CD14-positive monocyte (primary cell): Measurements from ENCODE around the gene OR13J1. TPM values are rescaled to one million over a fixed set of nuclear protein-coding genes. Genes with fewer than 3 reads are reported as not detected.

Experiments
- DNase-seq, 3 donors: peaks; one replicate each; pipeline ENCODE4 v3.0.0-alpha.2; 2011 to 2022
- H2AFZ ChIP-seq: 2 replicates; pipeline ENCODE4 v1.6.0; 2012; ENCODE audit warnings: mild to moderate bottlenecking, low read depth, low read length, inconsistent platforms; ENCODE audit not compliant: insufficient read depth, poor library complexity, severe bottlenecking
- H3K27ac ChIP-seq, 2 donors: 1 replicate in 1 of 2; 2 replicates in 1 of 2; pipeline ENCODE4 v1.5.1; 2012 to 2013; ENCODE audit warnings: low read length in 2 of 2, control low read depth in 1 of 2, inconsistent platforms in 1 of 2, low read depth in 1 of 2, mild to moderate bottlenecking in 1 of 2
- H3K27me3 ChIP-seq, 2 donors: one replicate each; pipeline versions ENCODE4 v1.6.0 to v1.6.1; 2011 to 2013; ENCODE audit warnings: low read length in 2 of 2; ENCODE audit not compliant: control insufficient read depth in 2 of 2, insufficient read depth in 2 of 2
- H3K36me3 ChIP-seq, 2 donors: replicated peaks in 1 of 2; 1 replicate in 1 of 2; 2 replicates in 1 of 2; pipeline versions ENCODE4 v1.5.1 to v1.6.1; 2012 to 2013; ENCODE audit warnings: low read length in 2 of 2, control low read depth in 1 of 2, inconsistent platforms in 1 of 2, mild to moderate bottlenecking in 1 of 2; ENCODE audit not compliant: insufficient read depth in 2 of 2, control insufficient read depth in 1 of 2
- H3K4me1 ChIP-seq, 2 donors: 1 replicate in 1 of 2; 2 replicates in 1 of 2; pipeline versions ENCODE4 v1.5.1 to v1.6.1; 2012 to 2013; ENCODE audit warnings: low read length in 2 of 2, control low read depth in 1 of 2, inconsistent platforms in 1 of 2, mild to moderate bottlenecking in 1 of 2, moderate library complexity in 1 of 2; ENCODE audit not compliant: insufficient read depth in 2 of 2, control insufficient read depth in 1 of 2
- H3K4me2 ChIP-seq: replicated peaks from 2 replicates; pipeline ENCODE3; 2012; ENCODE audit warnings: low read length, moderate library complexity, mild to moderate bottlenecking; ENCODE audit not compliant: poor library complexity, severe bottlenecking; ENCODE audit errors: extremely low read depth
- H3K4me3 ChIP-seq, 3 experiments: fragments of 200-600 bp in 1 of 3; sonication (generic) in 1 of 3; replicated peaks in 1 of 3; 1 replicate in 2 of 3; 2 replicates in 1 of 3; pipeline ENCODE4 v1.5.1; 2011 to 2013; ENCODE audit warnings: low read length in 3 of 3, mild to moderate bottlenecking in 3 of 3, control low read depth in 2 of 3, low read depth in 2 of 3, inconsistent platforms in 1 of 3, moderate library complexity in 1 of 3
- H3K79me2 ChIP-seq: 2 replicates; pipeline ENCODE4 v1.6.0; 2012; ENCODE audit warnings: mild to moderate bottlenecking, control low read depth, inconsistent platforms, low read length, moderate library complexity; ENCODE audit not compliant: insufficient read depth
- H3K9ac ChIP-seq: 2 replicates; pipeline ENCODE4 v1.6.0; 2017; ENCODE audit warnings: low read length, mild to moderate bottlenecking; ENCODE audit not compliant: insufficient read depth, poor library complexity, severe bottlenecking
- H3K9me3 ChIP-seq, 2 donors: replicated peaks in 1 of 2; 1 replicate in 1 of 2; 2 replicates in 1 of 2; pipeline versions ENCODE4 v1.5.1 to v1.6.1; 2012 to 2013; ENCODE audit warnings: low read length in 2 of 2, control low read depth in 1 of 2; ENCODE audit not compliant: control insufficient read depth in 1 of 2, insufficient read depth in 1 of 2
- H4K20me1 ChIP-seq: 2 replicates; pipeline ENCODE4 v1.6.0; 2012; ENCODE audit warnings: mild to moderate bottlenecking, low read length, control low read depth, moderate library complexity; ENCODE audit not compliant: insufficient read depth
- H3K27ac Mint-ChIP-seq, 7 donors: one replicate each; pipeline ENCODE4 v1.8.0; 2020; ENCODE audit warnings: mild to moderate bottlenecking in 7 of 7, mixed read lengths in 7 of 7, moderate library complexity in 6 of 7, inconsistent platforms in 2 of 7
- H3K27me3 Mint-ChIP-seq, 3 donors: one replicate each; pipeline ENCODE4 v1.8.0; 2021 to 2022; ENCODE audit warnings: low read depth in 3 of 3, mild to moderate bottlenecking in 3 of 3, mixed read lengths in 3 of 3, moderate library complexity in 3 of 3, inconsistent platforms in 1 of 3
- H3K36me3 Mint-ChIP-seq, 2 donors: one replicate each; pipeline ENCODE4 v1.8.0; 2020; ENCODE audit warnings: mixed read lengths in 2 of 2, inconsistent platforms in 1 of 2, mild to moderate bottlenecking in 1 of 2
- H3K4me1 Mint-ChIP-seq: one replicate; pipeline ENCODE4 v1.8.0; 2020; ENCODE audit warnings: mild to moderate bottlenecking, mixed read lengths
- H3K4me3 Mint-ChIP-seq, 2 donors: one replicate each; pipeline ENCODE4 v1.8.0; 2020; ENCODE audit warnings: mild to moderate bottlenecking in 2 of 2, mixed read lengths in 2 of 2, moderate library complexity in 1 of 2
- H3K9me3 Mint-ChIP-seq, 7 donors: one replicate each; pipeline ENCODE4 v1.8.0; 2020 to 2022; ENCODE audit warnings: mixed read lengths in 7 of 7, mild to moderate bottlenecking in 6 of 7, moderate library complexity in 6 of 7, inconsistent platforms in 2 of 7
- CTCF ChIP-seq: fragments of 200-600 bp; IDR thresholded peaks from one replicate; pipeline ENCODE4 v1.8.0; 2022; ENCODE audit warnings: antibody characterized with exemption, mild to moderate bottlenecking
- WGBS: methylation state at CpG from one replicate; pipeline ENCODE4 v1.1.5; 2013; ENCODE audit warnings: missing lambda C conversion rate; ENCODE audit not compliant: insufficient coverage; 5-methylcytosine and 5-hydroxymethylcytosine counted together
- intact Hi-C, 2 donors: fragments of 100-400 bp; cut with micrococcal nuclease; formaldehyde crosslinking; loops; one replicate each; pipeline versions ENCODE4 v1.15.0 to v1.15.1; 2023
- polyA plus RNA-seq, 3 donors: library from polyadenylated mRNA; depleted of rRNA in 1 of 3; unstranded in 2 of 3; stranded (reverse) in 1 of 3; fragments of 300-500 nt in 2 of 3; fragments of >200 nt in 1 of 3; fragmentation: Illumina TruSeq in 2 of 3; gene quantifications; 1 replicate in 2 of 3; 2 replicates in 1 of 3; pipeline ENCODE4 v1.2.3, GENCODE V29; 2012 to 2021

OR13J1 gene
- polyA plus RNA-seq, 3 donors, result not detected

- no peaks in the 10 kb centered on the region for H4K20me1 ChIP-seq
- H3K79me2 ChIP-seq, result peaks cover 4% of the 10 kb centered on the region
- H3K4me2 ChIP-seq, result peak within 1 kb of the TSS; percentile 99
- Mint-ChIP-seq H3K27ac (peak within 1 kb of the TSS; percentile 81 to 99 (median 92)), H3K36me3 (no peaks in the 10 kb centered on the region), H3K9me3 (no peaks in the 10 kb centered on the region), H3K27me3 (peaks cover 14 to 18% (median 17%) of the 10 kb centered on the region in 3 donors), H3K4me1 (peaks cover 65% of the 10 kb centered on the region), H3K4me3 (peak within 1 kb of the TSS; percentile 94 to 99)
- TF ChIP-seq CTCF, result no peak
- no peaks in the 10 kb centered on the region for H3K36me3 ChIP-seq
- whole genome bisulfite sequencing, result under 1% methylated on average over 51 of the region's 53 CpGs
- no peaks in the 10 kb centered on the region for H3K27me3 ChIP-seq
- no peaks in the 10 kb centered on the region for H3K9me3 ChIP-seq
- peak within 1 kb of the TSS; percentile 98 for H2AFZ ChIP-seq
- intact Hi-C loops, result loop anchor here (2.0 to 5.0 kb wide), 4 partner anchors 16 to 97 kb away; partner anchors contain the start of genes CREB3 (in 1 of the 2), OR13J1 (in 1 of the 2) and TLN1 (in 1 of the 2)
- peak within 1 kb of the TSS; percentile 67 to 94 (median 78) for H3K4me3 ChIP-seq
- H3K4me1 ChIP-seq, result peaks cover 53 to 64% of the 10 kb centered on the region in 2 donors
- H3K9ac ChIP-seq, result peak within 1 kb of the TSS; percentile 75
- peak within 1 kb of the TSS; percentile 10 to 73 for H3K27ac ChIP-seq
- peak; percentile 80 to 92 (median 85) for DNase-seq
These were observed 41.0 kb downstream of the OR13J1 start, which contains the start of gene TMEM8B for GRCh38 chr9:35829084-35829763. Gene TMEM8B, plus strand, starts transcription at chr9:35829228. Its CDS starts 220 bp downstream, at chr9:35829448.

- H2AFZ ChIP-seq, result peak within 1 kb of the TSS; percentile 98
- no peaks in the 10 kb centered on the region for H3K27me3 ChIP-seq
- Mint-ChIP-seq H3K27me3 (peaks cover 14 to 18% (median 17%) of the 10 kb centered on the region in 3 donors), H3K4me1 (peaks cover 59% of the 10 kb centered on the region), H3K9me3 (no peaks in the 10 kb centered on the region), H3K36me3 (no peaks in the 10 kb centered on the region), H3K4me3 (peak within 1 kb of the TSS; percentile 94 to 99), H3K27ac (peak within 1 kb of the TSS; percentile 81 to 99 (median 92))
- H3K79me2 ChIP-seq, result peaks cover 4% of the 10 kb centered on the region
- peak within 1 kb of the TSS; percentile 10 to 73 for H3K27ac ChIP-seq
- TF ChIP-seq CTCF, result no peak
- no peaks in the 10 kb centered on the region for H3K36me3 ChIP-seq
- no peak for DNase-seq
- H3K4me2 ChIP-seq, result peak within 1 kb of the TSS; percentile 99
- no peaks in the 10 kb centered on the region for H3K9me3 ChIP-seq
- peak within 1 kb of the TSS; percentile 75 for H3K9ac ChIP-seq
- intact Hi-C loops, result loop anchor here (2.0 to 5.0 kb wide), 4 partner anchors 16 to 96 kb away; partner anchors contain the start of genes CREB3 (in 1 of the 2), OR13J1 (in 1 of the 2) and TLN1 (in 1 of the 2)
- peak within 1 kb of the TSS; percentile 67 to 94 (median 78) for H3K4me3 ChIP-seq
- peaks cover 47 to 58% of the 10 kb centered on the region in 2 donors for H3K4me1 ChIP-seq
- H4K20me1 ChIP-seq, result no peaks in the 10 kb centered on the region
- WGBS, result 0% methylated on average over 21 of the region's 21 CpGs
These were observed 41.5 kb downstream of the OR13J1 start, which contains the start of gene FAM221B for GRCh38 chr9:35828716-35829083. Gene FAM221B, minus strand, starts transcription at chr9:35828732. Its CDS starts 2,571 bp downstream, at chr9:35826161.
